OCI-LY7 (cell line): ENCODE results near the gene TMEM147. TPM values are rescaled to one million over a fixed set of nuclear protein-coding genes. Genes with fewer than 3 reads are reported as not detected.

Experiments
- Bru-seq: library from RNA; stranded (reverse); fragments of 400-500 nt; gene quantifications from one replicate; lab custom pipeline; 2021; lab: Mats Ljungman, UMichigan
- BruChase-seq, 2 experiments: library from RNA; stranded (reverse); fragments of 400-500 nt; gene quantifications; one replicate each; lab custom pipeline; 2021; lab: Mats Ljungman, UMichigan
- BruUV-seq: library from RNA; stranded (reverse); fragments of 400-500 nt; replicated peaks from 2 replicates; lab custom pipeline; 2021; lab: Mats Ljungman, UMichigan
- CTCF ChIA-PET: fragments of 300-600 bp; sonication (Branson Sonifier 250); formaldehyde crosslinking; loops from one replicate; lab custom pipeline; 2022; ENCODE audit warnings: antibody characterized with exemption; ENCODE audit not compliant: unreplicated experiment; lab: Charles Lee
- POLR2A ChIA-PET: fragments of 300-600 bp; sonication (Branson Sonifier 250); formaldehyde crosslinking; loops from one replicate; lab custom pipeline; 2022; ENCODE audit warnings: antibody characterized with exemption; lab: Charles Lee
- DNase-seq: peaks from one replicate; pipeline ENCODE4 v3.0.0-alpha.2; 2015; ENCODE audit warnings: low spot score
- H2AFZ ChIP-seq: fragments of 200-600 bp; sonication (generic), shearing (Covaris generic); 2 replicates; pipeline ENCODE4 v1.6.1; 2014; ENCODE audit warnings: mild to moderate bottlenecking, antibody characterized with exemption, low read length, moderate library complexity
- H3K27ac ChIP-seq: fragments of 200-600 bp; sonication (generic); 2 replicates; pipeline ENCODE4 v1.5.1; 2014; ENCODE audit warnings: mixed run types, low read depth, mild to moderate bottlenecking, moderate library complexity, low read length, inconsistent platforms; ENCODE audit not compliant: poor library complexity, severe bottlenecking
- H3K36me3 ChIP-seq: fragments of 200-600 bp; sonication (generic); 2 replicates; pipeline ENCODE4 v1.6.1; 2014; ENCODE audit warnings: mild to moderate bottlenecking, antibody characterized with exemption, low read length, moderate library complexity, mixed read lengths; ENCODE audit not compliant: insufficient read depth
- H3K4me1 ChIP-seq: fragments of 200-600 bp; sonication (generic); 2 replicates; pipeline ENCODE4 v1.5.1; 2014; ENCODE audit warnings: mild to moderate bottlenecking, low read length; ENCODE audit not compliant: insufficient read depth, poor library complexity, severe bottlenecking
- H3K4me2 ChIP-seq: fragments of 200-600 bp; sonication (generic); 2 replicates; pipeline ENCODE4 v1.6.1; 2014; ENCODE audit warnings: mild to moderate bottlenecking, low read length
- H3K4me3 ChIP-seq: fragments of 200-600 bp; sonication (generic); 2 replicates; pipeline ENCODE4 v1.5.1; 2014; ENCODE audit warnings: mild to moderate bottlenecking, low read depth, low read length; ENCODE audit not compliant: poor library complexity, severe bottlenecking
- H3K79me2 ChIP-seq: fragments of 200-600 bp; sonication (generic); 2 replicates; pipeline ENCODE4 v1.6.1; 2016; ENCODE audit warnings: low read depth, mild to moderate bottlenecking, low read length, moderate library complexity, mixed read lengths; ENCODE audit not compliant: insufficient read depth
- H3K9me2 ChIP-seq: fragments of 200-600 bp; sonication (generic); 2 replicates; pipeline ENCODE4 v1.6.1; 2016; ENCODE audit warnings: mild to moderate bottlenecking, low read length, mixed read lengths; ENCODE audit not compliant: insufficient read depth
- H3K9me3 ChIP-seq: fragments of 200-600 bp; sonication (generic); 2 replicates; pipeline ENCODE4 v1.6.1; 2014; ENCODE audit warnings: mild to moderate bottlenecking, mixed run types, low read length, mixed read lengths
- H4K20me1 ChIP-seq: fragments of 200-600 bp; sonication (generic); 2 replicates; pipeline ENCODE4 v1.6.1; 2014; ENCODE audit warnings: mild to moderate bottlenecking, antibody characterized with exemption, low read length, moderate library complexity, mixed read lengths; ENCODE audit not compliant: insufficient read depth
- EZH2phosphoT487 ChIP-seq: fragments of 200-600 bp; sonication (generic); IDR thresholded peaks from 2 replicates; pipeline ENCODE4 v1.6.1; 2018; ENCODE audit warnings: low read depth, borderline replicate concordance, mild to moderate bottlenecking, mixed run types, antibody characterized with exemption, low read length, moderate library complexity, mixed read lengths
- intact Hi-C: fragments of 100-400 bp; cut with micrococcal nuclease; formaldehyde crosslinking; loops from one replicate; pipeline ENCODE4 v1.10.0; 2022; ENCODE audit not compliant: unreplicated experiment
- long read RNA-seq: library from polyadenylated mRNA; stranded (forward); transcript quantifications from one replicate; pipeline ENCODE4 v2.0.0, GENCODE V29; 2022
- total RNA-seq, 2 experiments: library from RNA; depleted of rRNA in 1 of 2; stranded (reverse); fragments of >200 nt in 1 of 2; shearing (Covaris generic) in 1 of 2; gene quantifications; 2 replicates each; pipeline ENCODE4 v1.2.3, GENCODE V29; 2014 to 2022
- TF ChIP-seq, protein P1 (sequence below): fragments of 200-600 bp; sonication (generic); conservative IDR thresholded peaks from 2 replicates; pipeline ENCODE4 v1.5.1; 2014; ENCODE audit warnings: mild to moderate bottlenecking, antibody characterized with exemption, low read length, moderate library complexity, mixed read lengths

TMEM147 gene
- total RNA-seq (2014; rRNA removed; shearing (Covaris generic)): 83.2 and 85.8 TPM in 2 replicates
- total RNA-seq (2022): 40.9 and 47.1 TPM in 2 replicates
- percentile 61 among the genes with signal in this experiment for Bru-seq, nascent RNA
- percentile 77 among the genes with signal in this experiment for BruChase-seq, experiment 1, labeled RNA remaining after a 6-hour chase
- BruChase-seq, experiment 2, labeled RNA remaining after a 2-hour chase: percentile 63 among the genes with signal in this experiment
- long read RNA-seq, transcript TMEM147-201 (7 exons, 899 nt): major isoform, 68 of 89 reads
- long read RNA-seq, partial matches to known transcripts: 4 of 89 reads
- long read RNA-seq, other reads (novel, unspliced or antisense): 7 of 89 reads

GRCh38 chr19:35545001-35545854 lies at the start of gene TMEM147:
Gene TMEM147 (plus strand): TSS chr19:35545626. CDS start chr19:35545740, 114 bp downstream.
- intact Hi-C loops: loop anchor here (1.0 to 5.0 kb wide), 3 partner anchors 67 to 147 kb away; partner anchors contain the start of genes COX6B1 and HAUS5
- BruUV-seq: TSS peak; percentile 80
- H4K20me1 ChIP-seq: no peaks in the 10 kb centered on the region
- peak within 1 kb of the TSS; percentile 73 for H2AFZ ChIP-seq
- peak within 1 kb of the TSS; percentile 94 for H3K4me2 ChIP-seq
- H3K79me2 ChIP-seq: peaks cover 17% of the 10 kb centered on the region; the same call in 1 of the 2 replicates
- no peaks in the 10 kb centered on the region for H3K9me3 ChIP-seq
- H3K4me3 ChIP-seq: peak within 1 kb of the TSS; percentile 80
- peak within 1 kb of the TSS; percentile 4 for H3K27ac ChIP-seq
- peaks cover 28% of the 10 kb centered on the region for H3K4me1 ChIP-seq
- peak; percentile 92 for DNase-seq
- no peaks in the 10 kb centered on the region; the same call in 1 of the 2 replicates for H3K36me3 ChIP-seq
- ChIA-PET POLR2A (interaction anchor here (0.6 to 1.3 kb wide), 2 partner anchors 61 to 103 kb away, joined by 3 read pairs; partner anchors contain the start of gene COX6B1), CTCF (no interaction called here)
- TF ChIP-seq, protein P1, sequence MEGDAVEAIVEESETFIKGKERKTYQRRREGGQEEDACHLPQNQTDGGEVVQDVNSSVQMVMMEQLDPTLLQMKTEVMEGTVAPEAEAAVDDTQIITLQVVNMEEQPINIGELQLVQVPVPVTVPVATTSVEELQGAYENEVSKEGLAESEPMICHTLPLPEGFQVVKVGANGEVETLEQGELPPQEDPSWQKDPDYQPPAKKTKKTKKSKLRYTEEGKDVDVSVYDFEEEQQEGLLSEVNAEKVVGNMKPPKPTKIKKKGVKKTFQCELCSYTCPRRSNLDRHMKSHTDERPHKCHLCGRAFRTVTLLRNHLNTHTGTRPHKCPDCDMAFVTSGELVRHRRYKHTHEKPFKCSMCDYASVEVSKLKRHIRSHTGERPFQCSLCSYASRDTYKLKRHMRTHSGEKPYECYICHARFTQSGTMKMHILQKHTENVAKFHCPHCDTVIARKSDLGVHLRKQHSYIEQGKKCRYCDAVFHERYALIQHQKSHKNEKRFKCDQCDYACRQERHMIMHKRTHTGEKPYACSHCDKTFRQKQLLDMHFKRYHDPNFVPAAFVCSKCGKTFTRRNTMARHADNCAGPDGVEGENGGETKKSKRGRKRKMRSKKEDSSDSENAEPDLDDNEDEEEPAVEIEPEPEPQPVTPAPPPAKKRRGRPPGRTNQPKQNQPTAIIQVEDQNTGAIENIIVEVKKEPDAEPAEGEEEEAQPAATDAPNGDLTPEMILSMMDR: no peak
- TF ChIP-seq EZH2phosphoT487: no peak
- H3K9me2 ChIP-seq: no peaks in the 10 kb centered on the region

GRCh38 chr19:35497406-35497805 lies 48.0 kb upstream of the TMEM147 start:
- H3K36me3 ChIP-seq: no peaks in the 10 kb centered on the region
- DNase-seq: no peak
- no peak overlapping the region for H3K4me3 ChIP-seq
- POLR2A ChIA-PET: interaction anchor here (0.7 kb wide), 1 partner anchor 9 kb away, joined by 3 read pairs; no protein-coding TSS in a partner anchor
- TF ChIP-seq EZH2phosphoT487: no peak
- TF ChIP-seq, protein P1: no peak
- no peaks in the 10 kb centered on the region for H3K9me3 ChIP-seq
- no peaks in the 10 kb centered on the region for H3K9me2 ChIP-seq
- H3K4me1 ChIP-seq: no peaks in the 10 kb centered on the region
- H3K4me2 ChIP-seq: no peak overlapping the region
- no peaks in the 10 kb centered on the region for H4K20me1 ChIP-seq
- H3K27ac ChIP-seq: no peak overlapping the region
- CTCF ChIA-PET: no interaction called here
- no peak overlapping the region for H2AFZ ChIP-seq
- intact Hi-C loops: no loop called here
- no peaks in the 10 kb centered on the region for H3K79me2 ChIP-seq
- no TSS peak for BruUV-seq
